OCI-LY1 (cell line): Measurements from ENCODE around the gene CDH4.

ENCODE experiments used
- H2AFZ ChIP-seq: fragments of 200-600 bp; sonication (generic), shearing (Covaris generic); 2 replicates; pipeline ENCODE4 v1.6.0; 2014; ENCODE audit warnings: antibody characterized with exemption, mild to moderate bottlenecking, low read length
- H3F3A ChIP-seq: fragments of 200-600 bp; sonication (generic), shearing (Covaris generic); 2 replicates; pipeline ENCODE4 v1.6.0; 2014; ENCODE audit warnings: mild to moderate bottlenecking, antibody characterized with exemption, low read length, moderate library complexity; ENCODE audit not compliant: insufficient read depth
- H3K27ac ChIP-seq: fragments of 200-600 bp; sonication (generic); 2 replicates; pipeline ENCODE4 v1.5.1; 2014; ENCODE audit warnings: low read length, mixed run types, mild to moderate bottlenecking, low read depth; ENCODE audit not compliant: poor library complexity, severe bottlenecking
- H3K27me3 ChIP-seq: fragments of 200-600 bp; sonication (generic); 2 replicates; pipeline ENCODE4 v1.6.0; 2014; ENCODE audit warnings: antibody characterized with exemption, mild to moderate bottlenecking, low read length, moderate library complexity; ENCODE audit not compliant: insufficient read depth
- H3K36me3 ChIP-seq: fragments of 200-600 bp; sonication (generic); 2 replicates; pipeline ENCODE4 v1.6.1; 2014; ENCODE audit warnings: mild to moderate bottlenecking, antibody characterized with exemption, low read length, moderate library complexity, mixed read lengths; ENCODE audit not compliant: insufficient read depth
- H3K4me1 ChIP-seq: fragments of 200-600 bp; sonication (generic); 2 replicates; pipeline ENCODE4 v1.5.1; 2014; ENCODE audit warnings: mild to moderate bottlenecking, low read length, moderate library complexity; ENCODE audit not compliant: insufficient read depth, severe bottlenecking
- H3K4me2 ChIP-seq: fragments of 200-600 bp; sonication (generic), shearing (Covaris generic); 2 replicates; pipeline ENCODE4 v1.6.1; 2014; ENCODE audit warnings: low read length
- H3K4me3 ChIP-seq: fragments of 200-600 bp; sonication (generic); 2 replicates; pipeline ENCODE4 v1.5.1; 2014; ENCODE audit warnings: low read length, low read depth, mild to moderate bottlenecking, mixed read lengths; ENCODE audit not compliant: poor library complexity, severe bottlenecking
- H3K79me2 ChIP-seq: fragments of 200-600 bp; shearing (Covaris generic); 2 replicates; pipeline ENCODE4 v1.6.1; 2016; ENCODE audit warnings: mixed run types, low read length, mixed read lengths; ENCODE audit not compliant: insufficient read depth
- H3K9ac ChIP-seq: fragments of 200-600 bp; sonication (generic), shearing (Covaris generic); 2 replicates; pipeline ENCODE4 v1.6.1; 2014; ENCODE audit warnings: mild to moderate bottlenecking, low read length, mixed read lengths
- H3K9me2 ChIP-seq: fragments of 200-600 bp; sonication (generic), shearing (Covaris generic); 2 replicates; pipeline ENCODE4 v1.6.1; 2014; ENCODE audit warnings: low read depth, mild to moderate bottlenecking, low read length, mixed read lengths
- H3K9me3 ChIP-seq: fragments of 200-600 bp; shearing (Covaris generic); 2 replicates; pipeline ENCODE4 v1.6.1; 2014; ENCODE audit warnings: low read length, mixed read lengths
- H4K20me1 ChIP-seq: fragments of 200-600 bp; sonication (generic), shearing (Covaris generic); 2 replicates; pipeline ENCODE4 v1.6.0; 2016; ENCODE audit warnings: mild to moderate bottlenecking, low read length; ENCODE audit not compliant: insufficient read depth
- CTCF ChIP-seq: fragments of 200-600 bp; sonication (generic), shearing (Covaris generic); IDR thresholded peaks from 2 replicates; pipeline ENCODE4 v1.5.1; 2017; ENCODE audit warnings: mild to moderate bottlenecking, antibody characterized with exemption, low read length, moderate library complexity, mixed read lengths
- EZH2 ChIP-seq: fragments of 200-600 bp; sonication (generic), shearing (Covaris generic); IDR thresholded peaks from 2 replicates; pipeline ENCODE4 v1.8.0; 2017; ENCODE audit warnings: borderline replicate concordance, mixed run types, mild to moderate bottlenecking, antibody characterized with exemption, low read length, moderate library complexity, mixed read lengths

CDH4 gene

DNA sequence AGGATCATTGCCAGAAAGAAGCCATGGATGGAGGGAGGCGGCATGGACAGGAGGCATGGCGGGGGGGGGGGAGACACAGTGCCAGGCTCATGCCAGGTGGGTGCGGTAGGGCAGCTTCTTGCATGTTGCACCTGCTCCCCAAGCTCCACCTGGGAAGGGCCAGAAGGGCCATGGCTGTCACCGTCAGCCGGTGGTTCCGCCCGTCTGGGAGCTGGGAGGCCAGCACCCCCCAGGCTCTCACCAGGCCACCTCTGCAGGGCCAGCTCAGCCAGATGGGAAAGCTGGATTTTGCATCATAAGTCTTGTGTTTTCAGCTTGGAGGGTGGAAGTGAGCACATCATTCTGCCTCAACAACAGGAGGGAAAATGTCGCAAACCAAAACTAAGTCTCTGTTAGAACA is 409.0 kb downstream of the CDH4 start:
- no peak for TF ChIP-seq CTCF
- no peak for TF ChIP-seq EZH2
- Histone ChIP-seq H3K27ac (no peak overlapping the region), H3K36me3 (no peaks in the 10 kb centered on the region), H3F3A (no peaks in the 10 kb centered on the region), H3K4me1 (no peaks in the 10 kb centered on the region), H3K9me2 (no peaks in the 10 kb centered on the region), H3K9ac (no peak overlapping the region), H3K79me2 (no peaks in the 10 kb centered on the region), H3K27me3 (no peaks in the 10 kb centered on the region), H4K20me1 (no peaks in the 10 kb centered on the region), H3K4me3 (no peak overlapping the region), H2AFZ (no peak overlapping the region), H3K9me3 (no peaks in the 10 kb centered on the region), H3K4me2 (no peak overlapping the region)

DNA sequence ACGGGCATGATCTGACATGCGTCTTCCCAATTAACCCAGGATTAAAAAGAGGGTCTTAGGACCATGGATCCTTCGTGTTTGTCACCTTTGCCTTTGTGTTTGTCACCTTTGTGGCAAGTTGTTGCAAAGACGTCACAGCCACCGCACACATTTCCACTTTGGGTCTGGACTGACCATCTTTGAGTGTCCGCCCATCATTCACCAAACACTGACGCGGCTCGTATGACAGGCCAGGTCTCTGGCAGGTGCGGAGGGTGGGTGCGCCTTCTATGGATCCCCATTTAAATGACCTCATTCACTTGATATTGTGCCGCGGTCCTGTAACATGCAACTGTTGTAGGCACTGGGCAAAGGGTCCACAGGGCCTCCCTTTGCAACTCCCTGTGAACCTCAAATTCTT is 409.5 kb downstream of the CDH4 start:
- no peaks in the 10 kb centered on the region for H3K27me3 ChIP-seq

DNA sequence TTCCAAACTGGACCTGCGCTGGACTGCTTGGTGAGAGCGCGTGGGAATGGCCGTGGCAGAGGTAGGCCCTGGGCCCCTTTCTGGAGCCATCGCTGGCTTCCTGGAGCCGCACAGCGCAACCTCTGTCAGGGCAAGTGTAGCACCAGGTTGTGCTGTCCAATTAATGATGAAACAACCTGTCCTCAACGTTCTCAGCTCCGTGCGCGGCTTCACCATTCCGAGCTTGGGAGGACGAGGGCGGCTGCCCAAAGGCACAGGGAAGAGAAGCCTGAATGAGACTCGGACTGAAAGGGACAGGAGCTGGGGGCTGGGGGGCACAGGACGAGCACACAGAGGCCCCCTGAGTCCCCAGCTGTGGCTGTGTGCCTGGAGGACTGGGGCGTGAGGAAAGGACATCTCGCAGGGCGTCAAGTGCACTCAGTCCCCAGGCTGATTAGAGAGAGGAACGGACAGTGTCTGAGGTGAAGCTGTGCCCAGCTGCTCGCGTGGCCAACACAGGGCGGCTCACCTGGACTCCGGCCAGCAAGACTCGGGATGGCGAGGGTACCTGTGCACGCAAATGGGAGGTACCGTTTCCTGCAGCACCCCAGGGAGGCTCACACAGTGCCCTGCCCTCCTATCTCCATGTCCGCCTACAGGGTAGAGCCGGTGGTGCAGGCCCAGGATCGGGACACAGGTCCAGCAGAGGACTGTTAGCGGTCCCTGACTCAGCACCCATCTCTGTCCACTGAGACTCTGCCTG is 410.3 kb downstream of the CDH4 start:
- Histone ChIP-seq H3F3A (no peaks in the 10 kb centered on the region), H3K27ac (no peak overlapping the region), H3K4me3 (no peak overlapping the region), H3K4me2 (no peak overlapping the region), H3K9ac (no peak overlapping the region), H3K79me2 (no peaks in the 10 kb centered on the region), H3K36me3 (no peaks in the 10 kb centered on the region), H3K9me3 (no peaks in the 10 kb centered on the region), H2AFZ (no peak overlapping the region), H3K27me3 (no peaks in the 10 kb centered on the region), H3K4me1 (no peaks in the 10 kb centered on the region), H4K20me1 (no peaks in the 10 kb centered on the region), H3K9me2 (no peaks in the 10 kb centered on the region)
- TF ChIP-seq EZH2 (no peak), CTCF (no peak)

More for the DNA sequence above, 409.5 kb downstream of the CDH4 start:
- Histone ChIP-seq H3F3A (no peaks in the 10 kb centered on the region), H3K9me3 (no peaks in the 10 kb centered on the region), H2AFZ (no peak overlapping the region), H3K79me2 (no peaks in the 10 kb centered on the region), H3K4me2 (no peak overlapping the region), H3K9me2 (no peaks in the 10 kb centered on the region), H3K4me1 (no peaks in the 10 kb centered on the region), H3K27ac (no peak overlapping the region), H3K36me3 (no peaks in the 10 kb centered on the region), H3K9ac (no peak overlapping the region), H4K20me1 (no peaks in the 10 kb centered on the region), H3K4me3 (no peak overlapping the region)
- TF ChIP-seq EZH2: no peak
- TF ChIP-seq CTCF: no peak
